Esophagus mucosa (tissue), 1 donor: ENCODE results near the gene TMEM100. TPM values are rescaled to one million over a fixed set of nuclear protein-coding genes. Genes with fewer than 3 reads are reported as not detected.

Source experiments
- ATAC-seq: fragments of 200-7000 bp; cut with Tn5 transposase; one replicate; pipeline ENCODE4 v1.9.1; 2020
- total RNA-seq: library from RNA; stranded (reverse); gene quantifications from one replicate; pipeline ENCODE4 v1.2.4, GENCODE V29; 2023
- donor health status: DM: yes; HTN: yes; CAD: no.

TMEM100 gene
- total RNA-seq, 1 donor from 2014 or later, result 0.76 TPM

DNA sequence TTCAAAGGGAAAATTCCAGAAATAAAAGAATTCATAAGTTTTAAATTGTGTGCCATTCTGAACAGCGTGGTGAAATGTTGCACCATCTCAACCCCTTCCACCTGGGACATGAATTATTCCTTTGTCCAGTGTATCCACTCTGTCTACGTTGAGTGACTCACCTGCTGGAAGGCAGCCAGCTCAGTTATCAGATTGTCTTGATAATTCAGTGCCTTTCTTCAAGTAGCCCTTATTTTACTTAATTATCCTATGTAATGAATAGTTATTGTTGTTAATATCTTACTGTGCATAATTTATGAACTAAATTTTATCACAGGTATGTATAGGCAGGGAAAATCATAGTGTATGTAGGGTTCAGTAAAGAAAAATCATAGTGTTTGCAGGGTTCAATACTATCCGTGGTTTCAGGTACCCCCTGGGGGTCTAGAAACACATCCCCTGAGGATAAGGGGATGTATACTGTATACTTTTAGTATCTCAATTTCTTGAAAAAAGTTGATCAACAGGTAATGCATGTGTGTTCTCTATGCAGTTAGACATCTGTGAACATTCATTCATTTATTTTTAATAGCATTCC lies 20.5 kb upstream of the TMEM100 start:
- no peak for ATAC-seq

DNA sequence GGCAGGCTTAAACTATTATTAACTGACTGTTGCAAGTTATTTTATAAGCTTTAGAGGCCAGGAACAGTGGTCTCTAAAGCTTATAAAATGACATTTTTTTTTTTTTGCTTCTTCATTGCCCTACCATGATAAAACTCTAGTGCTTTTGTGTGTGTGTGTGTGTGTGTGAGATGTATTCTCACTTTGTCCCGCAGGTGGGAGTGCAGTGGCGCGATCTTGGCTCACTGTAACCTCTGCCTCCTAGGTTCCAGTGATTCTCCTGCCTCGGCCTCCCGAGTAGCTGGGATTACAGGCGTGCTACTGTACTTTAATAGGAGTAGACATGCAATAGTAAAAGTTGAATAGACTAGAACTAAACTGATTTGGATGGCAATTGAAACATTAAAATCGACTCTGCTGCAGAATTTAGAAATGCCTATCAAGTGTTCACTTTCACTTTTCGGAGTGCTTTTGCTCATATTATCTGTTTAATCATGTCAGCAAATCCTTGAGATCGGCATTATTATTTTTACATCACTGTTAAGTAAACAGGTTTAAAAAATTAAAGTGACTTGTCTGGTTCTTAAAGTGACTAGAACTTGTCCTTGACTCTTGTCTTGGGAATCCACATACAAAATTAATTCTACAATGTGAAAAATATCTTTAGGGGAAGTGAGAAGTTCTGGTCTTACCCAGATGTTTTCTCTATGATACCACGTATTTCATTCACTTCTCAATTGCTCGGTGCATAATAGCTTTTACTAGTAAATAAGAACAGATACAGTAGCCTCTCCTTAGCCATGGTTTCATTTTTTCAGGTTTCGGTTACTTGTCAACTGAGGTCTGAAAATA lies 19.8 kb upstream of the TMEM100 start:
- ATAC-seq, result no peak

DNA sequence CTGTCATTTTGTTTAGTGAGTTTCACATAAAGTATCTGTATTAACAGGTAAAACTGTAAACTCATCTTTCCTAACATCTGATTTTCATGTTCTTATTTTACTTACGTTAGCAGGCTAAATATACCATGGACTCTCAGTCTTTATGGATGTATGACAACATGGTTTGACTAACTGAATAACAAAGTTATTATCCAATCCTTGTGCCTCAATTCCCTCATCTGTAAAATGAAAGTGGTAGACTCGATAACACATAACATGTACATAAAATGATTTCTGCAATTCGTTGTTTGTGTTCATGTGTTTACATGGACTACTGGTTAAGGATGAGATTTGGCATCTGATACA lies 18.7 kb upstream of the TMEM100 start:
- no peak for ATAC-seq

DNA sequence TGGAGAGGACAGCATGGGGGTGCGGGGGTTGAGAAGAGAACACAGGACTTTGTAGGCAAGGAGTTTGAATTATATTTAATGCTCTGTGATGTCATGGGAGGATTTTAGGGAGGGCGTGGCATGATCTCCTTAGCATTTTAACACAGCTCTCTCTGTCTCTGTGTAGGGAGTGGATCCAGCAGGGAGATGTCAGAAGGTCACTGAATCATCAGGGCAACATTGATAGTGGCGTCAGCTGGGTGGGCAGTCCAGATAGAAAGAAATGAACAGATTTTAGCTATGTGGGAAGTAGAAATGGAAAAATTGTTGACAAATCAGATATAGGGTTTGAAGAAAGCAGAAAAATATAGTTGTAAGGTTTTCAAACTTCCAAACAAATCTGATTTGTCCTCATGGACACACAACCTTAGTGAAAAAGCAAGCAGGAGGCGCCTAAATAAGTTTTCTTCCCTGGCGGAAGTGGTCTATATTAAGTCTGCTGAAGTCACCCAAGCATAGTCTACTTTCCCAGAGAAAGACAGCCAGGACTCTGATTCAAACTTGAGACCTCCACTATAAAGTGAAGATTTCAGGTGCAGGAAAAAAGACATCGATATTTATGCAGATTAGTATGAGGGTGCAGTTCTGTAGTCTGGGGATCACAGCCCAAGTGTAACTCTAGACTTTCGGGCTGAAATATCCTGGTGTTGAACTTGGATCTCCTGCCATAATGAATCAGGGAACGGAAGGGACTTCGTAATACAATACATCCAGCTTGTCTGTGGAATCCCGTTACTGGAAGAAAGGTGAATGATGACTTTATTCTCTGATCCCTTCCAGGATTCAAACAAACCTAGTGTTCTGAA lies 18.1 kb upstream of the TMEM100 start:
- no peak for ATAC-seq

DNA sequence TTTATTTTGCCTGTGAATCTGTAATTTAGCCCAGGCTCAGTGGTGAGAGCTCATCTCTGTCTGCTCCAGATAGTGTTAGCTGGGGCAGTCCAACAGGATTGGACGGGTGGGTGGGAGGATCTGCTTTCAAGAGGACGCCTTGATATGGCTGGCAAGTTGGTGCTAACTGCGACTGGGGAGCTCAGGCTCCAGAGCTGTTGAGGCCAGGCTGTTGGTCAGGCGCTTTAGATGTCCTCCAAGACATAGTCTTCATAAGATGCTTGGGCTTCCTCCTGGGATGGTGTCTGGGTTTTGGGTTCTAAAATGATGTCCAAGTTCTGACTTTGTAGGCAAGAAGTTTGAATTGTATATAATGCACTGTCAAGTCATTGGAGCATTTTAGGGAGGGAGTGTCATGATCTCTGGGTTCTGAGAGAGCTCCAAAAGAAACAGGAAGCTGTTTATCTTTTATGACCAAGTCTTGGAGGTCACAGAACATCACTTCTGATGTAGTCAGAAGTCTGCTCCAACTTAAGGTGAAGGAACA lies 15.4 kb upstream of the TMEM100 start:
- no peak for ATAC-seq

DNA sequence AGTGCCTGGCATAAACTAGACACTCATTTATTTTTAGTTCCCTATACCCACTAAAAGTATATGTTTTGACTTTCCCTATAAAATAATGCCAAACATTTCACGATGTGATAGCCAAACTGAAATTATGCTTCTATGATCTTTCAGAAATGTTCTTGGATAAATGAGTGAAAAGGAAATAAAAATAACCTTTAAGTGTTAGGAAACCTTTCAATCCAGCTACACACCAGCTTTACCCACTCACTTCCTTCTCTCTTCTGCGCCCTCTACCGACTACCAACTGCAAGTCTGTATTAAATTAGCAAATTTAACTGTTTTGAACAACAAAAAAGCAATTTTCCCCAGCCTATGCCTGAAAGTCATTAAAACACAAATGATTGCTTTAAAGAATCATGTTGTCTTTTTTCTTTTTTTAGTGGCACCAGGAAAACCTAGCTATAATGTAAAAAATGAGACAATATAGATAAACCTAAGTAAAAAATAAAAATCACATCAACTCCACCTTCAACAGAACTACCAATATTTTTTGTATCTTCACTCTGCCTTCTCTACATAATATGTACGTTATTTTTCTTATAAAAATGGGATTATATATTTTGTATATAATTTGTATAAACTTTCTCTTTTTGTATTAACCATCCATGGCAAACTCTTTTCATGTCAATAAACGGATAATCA lies 13.2 kb upstream of the TMEM100 start:
- ATAC-seq, result no peak

DNA sequence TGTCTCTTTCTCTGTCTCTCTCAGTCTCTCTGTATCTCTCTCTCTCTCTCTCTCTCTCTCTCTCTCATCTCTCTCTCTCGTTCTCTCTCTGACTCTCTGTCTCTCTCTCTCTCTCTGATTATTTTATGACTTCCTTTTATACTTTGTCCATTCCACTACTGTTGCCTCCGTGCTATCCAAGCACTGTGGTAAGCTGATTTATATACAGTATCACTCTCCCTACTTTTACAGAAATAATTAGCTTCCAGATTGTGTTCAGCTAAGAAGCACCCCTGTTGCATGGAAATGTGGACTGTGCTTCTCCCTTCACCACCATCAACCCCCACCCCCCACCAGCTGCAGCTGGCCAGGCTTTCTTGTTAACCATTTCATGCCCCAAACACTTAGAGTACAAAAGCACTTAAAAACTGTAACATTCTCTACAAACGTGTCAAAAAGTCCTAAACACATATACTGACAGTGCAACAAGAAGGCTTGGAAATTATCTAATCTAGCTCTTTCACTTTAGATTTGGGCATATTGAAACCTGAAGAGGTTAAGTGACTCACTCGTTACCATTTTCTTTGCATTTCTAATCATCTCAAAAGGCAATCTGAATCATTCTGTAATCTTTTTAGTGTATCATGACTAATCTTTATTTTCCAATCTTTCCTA lies 11.6 kb upstream of the TMEM100 start:
- ATAC-seq, result no peak

DNA sequence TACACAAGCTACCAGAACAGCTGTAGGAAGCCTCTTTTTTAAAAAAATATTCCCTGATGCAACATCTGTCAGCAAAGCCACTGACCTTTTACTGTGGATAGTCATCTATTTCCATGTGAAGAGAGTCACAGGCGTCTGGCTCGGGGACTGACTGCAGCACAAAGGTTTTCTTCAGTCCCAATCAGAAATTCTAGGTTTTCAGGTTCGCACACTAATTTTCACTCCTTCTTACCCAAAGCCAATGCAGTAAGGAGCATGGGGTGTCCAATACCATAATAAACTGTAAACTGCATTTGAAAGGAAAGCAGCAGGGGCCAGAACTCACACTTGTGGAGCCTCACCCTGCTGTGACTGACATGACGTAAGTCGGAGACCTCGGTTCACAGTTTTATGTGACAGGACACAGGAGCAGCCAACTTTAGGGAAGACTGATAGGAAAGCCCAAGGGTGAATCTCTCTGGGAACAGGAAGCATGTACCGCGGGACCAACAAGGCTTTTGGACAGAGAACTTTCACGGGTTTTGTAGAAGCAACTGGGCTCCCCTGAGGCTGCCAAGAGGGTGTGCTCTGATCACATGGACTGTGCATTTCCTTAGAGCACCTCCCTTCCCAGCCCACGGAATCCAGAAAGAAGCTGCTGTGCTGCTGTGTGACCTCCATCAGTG lies 9.1 kb upstream of the TMEM100 start:
- no peak for ATAC-seq

DNA sequence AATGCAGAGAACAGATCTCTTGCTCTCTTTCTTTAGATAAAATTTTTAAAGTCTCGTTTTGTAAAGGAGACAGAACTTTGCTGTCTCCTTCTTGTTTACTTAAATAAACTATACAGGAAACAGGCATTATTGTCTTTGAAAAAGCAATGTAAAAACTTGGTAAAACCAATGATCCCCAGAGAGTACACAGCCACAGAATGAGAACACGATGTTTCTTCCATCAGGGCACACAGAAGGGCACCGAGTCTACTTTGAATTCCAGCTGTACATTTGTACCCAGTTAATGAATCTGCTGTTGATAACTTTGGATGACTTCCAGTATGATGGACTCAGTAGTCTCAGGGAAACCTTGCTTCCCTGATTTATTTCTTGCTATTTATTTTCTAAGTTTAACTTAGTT lies 8.1 kb upstream of the TMEM100 start:
- no peak for ATAC-seq

DNA sequence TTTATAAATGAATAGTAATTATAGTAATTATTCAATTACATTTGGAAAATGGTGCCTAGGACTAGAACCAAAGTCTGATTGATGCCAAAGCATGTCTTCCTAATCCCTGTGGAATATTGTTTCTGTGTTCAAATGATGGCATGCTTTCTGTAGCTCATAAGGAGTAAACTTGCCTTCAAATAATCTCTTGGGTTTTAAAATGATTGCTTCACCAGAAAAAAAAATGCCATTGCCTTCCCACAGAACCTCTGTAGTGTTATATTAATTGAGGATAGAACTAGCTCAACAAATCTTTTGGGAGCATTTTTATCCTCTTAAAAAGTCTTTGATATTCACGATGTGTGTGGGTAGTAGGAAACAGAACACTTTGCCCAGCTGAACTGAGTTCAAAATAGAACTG lies 7.7 kb upstream of the TMEM100 start:
- ATAC-seq, result no peak

DNA sequence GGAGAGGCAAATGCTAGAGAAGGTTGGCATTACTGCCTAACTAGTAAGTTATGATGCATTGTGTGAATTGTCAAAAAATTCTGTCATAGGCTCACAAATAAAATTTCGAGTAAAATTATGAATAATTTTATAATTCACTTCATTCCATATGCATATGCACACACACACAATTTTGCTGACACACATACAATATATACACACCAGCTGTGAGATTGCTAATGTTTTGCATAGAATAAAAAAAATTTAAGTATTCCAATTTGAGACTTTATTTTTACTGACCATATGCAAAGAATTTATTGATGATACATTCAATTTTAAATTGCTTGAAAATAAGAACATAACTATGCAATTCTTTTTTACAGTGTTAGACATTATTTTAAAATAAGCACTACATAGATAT lies 6.8 kb upstream of the TMEM100 start:
- ATAC-seq, result no peak

DNA sequence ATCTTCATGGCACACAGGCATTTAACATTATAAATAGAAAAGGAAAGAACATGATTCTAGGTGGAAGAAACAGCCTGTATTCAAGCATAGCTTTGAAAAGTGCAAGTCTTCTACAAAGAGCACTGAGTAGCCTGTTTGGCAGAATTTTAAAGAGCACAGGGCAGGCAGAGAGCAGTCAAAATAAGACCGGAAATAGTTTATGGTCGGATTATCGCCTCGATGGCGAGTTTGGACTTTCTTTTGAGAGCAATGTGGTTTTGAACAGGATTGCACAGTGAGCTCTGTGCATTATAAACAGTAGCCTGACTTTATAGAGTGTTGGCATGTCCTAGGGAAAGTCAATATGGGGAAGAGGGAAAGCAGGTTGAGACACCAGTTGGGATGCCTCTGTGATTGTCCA lies 6.2 kb upstream of the TMEM100 start:
- no peak for ATAC-seq

DNA sequence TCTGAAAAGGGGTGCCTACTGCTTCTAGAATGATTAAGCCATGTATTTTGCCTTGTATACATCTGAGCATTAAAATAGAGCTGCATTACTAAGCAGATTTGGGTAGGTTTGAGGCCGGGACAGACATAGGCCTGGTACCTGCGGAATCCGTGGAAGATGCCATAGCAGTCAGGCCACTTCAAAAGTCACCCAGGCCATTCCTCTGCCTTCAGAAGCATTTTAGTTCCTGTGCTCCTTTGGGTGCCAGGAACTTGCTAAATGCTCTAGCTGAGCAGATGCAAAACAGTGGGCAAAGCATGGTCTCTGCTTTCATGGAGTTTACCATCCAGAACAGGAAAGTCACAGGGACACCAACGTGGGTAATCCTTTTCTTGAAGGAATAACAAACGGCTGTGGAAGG lies 5.7 kb upstream of the TMEM100 start:
- no peak for ATAC-seq

DNA sequence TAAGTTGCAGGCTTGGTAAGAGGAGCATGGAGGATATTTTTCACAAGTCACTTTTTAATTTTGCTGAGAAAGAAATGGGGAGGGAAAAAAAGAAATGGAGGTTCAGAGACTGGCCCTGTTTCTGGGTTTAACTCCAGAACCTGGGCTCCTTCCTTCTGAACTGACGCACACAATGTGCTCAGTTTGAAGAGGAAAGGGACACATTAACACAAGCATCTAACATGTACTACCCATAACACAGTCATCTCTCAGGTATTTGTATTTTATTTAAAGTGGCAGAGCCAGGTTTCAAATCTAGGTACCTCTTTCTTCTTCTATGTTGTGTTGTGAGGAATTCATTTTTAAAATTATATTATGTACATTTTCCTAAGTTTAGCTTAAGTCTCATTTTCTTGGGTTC lies 5.3 kb upstream of the TMEM100 start:
- ATAC-seq, result no peak

DNA sequence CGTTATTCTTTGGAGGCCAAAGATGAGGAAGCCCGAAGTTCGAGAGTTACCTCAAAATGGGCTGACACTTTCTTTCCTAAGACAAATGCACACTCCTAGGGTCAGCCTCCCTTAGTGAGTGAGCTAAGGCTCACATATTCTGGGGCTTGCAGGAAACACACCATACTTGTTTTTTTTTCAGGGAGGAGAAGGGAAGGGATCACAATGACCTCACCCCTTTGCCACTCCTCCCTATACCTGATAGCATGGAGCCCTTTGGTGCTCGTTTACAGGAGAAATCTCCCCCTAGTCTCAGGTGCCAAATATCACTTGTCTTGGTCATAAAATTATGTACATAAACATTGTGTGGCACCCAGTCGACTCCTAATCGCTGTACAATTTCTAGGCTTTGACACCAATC lies 4.6 kb upstream of the TMEM100 start:
- no peak for ATAC-seq

DNA sequence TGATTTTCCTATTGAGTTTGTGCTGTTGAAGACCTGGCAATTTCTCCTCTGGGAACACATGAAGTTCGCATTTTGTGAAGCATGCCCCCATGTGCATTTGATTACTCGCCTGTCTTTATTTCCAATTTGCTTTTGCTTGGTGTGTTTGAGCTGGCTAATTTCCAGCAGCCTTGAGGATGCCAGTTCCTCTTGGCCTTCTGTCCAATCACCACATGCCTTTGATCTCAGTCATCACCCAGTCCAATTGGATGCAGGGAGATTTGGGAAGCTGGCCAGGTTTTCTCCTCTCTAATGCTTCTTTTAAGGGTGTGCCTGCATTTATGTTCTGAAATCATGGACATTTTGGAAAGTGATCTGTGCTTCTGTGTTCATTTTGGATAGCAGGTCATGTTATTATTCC lies 3.8 kb upstream of the TMEM100 start:
- no peak for ATAC-seq

DNA sequence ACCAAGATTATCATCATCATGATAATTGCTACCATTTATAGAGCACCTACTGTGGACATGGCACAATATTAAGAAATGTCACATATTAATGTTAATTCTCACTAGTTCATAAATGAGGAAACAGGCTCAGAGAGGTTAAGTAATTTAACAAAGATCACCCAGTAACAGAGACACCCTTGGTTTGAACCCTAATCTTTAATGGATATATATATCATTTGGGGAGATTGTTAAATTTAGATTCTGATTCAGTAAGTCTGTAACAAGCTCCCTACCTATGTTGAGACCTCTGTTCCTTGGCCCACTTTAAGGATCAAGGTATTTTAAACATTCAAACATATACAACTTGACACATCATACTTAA lies 804 bp upstream of the TMEM100 start:
- no peak for ATAC-seq

DNA sequence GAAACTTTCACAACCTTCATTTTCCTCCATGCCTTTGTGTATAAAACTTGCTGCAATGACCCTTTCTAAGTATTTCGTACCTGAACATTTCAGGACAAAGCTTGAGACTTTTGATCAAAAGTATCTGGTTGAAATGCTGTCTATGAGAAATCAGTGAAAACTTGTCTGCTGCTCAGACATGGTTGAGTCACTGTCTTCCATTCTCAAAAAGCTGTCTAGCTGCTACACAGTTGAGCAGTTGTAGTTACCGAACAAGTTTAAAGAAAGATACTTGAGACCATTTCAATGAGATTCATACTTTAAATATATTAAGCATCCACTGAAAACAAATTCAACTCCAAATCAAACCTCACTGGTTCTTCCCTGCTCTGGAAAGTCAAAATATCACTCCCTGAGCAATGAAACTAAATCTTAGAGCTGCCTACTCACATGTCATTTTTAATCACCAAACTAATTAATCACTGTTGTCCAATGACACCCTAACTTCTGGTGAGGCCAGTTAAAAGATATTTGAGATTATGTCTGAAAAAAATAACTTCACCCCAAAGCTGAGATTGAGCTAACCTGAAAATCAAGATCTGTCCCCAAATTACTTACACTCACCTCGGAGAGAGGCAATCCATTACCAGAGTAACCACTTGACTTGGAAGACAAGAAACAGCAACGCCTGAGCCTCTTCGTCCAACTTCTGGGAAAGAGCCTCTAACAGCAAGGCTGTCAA lies 488 bp downstream of the TMEM100 start:
- no peak for ATAC-seq

DNA sequence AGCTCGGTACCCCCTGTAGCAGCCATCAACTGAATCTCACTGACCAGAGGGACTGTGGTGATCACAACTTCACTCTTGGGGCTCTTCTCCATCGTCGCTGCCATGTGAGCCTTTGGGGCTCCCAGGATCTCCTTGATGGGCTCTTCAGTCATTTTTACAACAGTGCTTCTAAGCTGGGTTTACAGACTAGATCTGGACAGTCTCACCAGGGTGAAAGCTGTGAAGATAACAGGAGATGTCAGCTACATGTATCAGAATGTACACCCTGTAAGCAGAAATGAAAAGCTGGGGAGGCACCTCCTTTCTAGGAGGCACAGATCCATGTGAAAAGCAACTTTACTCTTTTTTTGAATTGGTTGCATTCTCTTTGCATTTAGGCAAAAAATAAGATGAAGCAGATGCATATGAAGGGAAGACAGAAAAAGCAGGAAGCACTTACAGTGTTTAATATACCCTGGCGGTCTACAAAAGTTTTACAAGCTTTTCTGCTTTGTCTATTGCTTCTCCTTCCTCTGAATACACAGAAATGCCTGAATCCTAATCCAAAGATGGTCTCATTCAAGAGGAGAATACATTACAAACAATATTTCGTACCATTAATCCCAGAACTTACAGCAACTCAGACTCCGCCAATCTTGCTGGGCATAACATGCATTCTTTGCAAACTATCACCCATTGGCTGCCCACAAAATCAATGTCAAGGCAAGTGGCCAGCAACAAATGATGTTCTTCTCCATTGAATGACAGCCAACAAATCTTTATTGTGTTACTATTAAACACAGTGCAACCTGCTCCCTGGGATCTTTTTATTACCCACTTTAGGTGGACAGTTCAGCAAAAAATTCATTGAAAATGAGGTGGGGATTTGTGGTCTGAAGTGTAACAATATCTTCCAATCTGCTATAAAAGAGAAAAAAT lies 1.5 kb downstream of the TMEM100 start:
- ATAC-seq, result no peak
